OCI-LY3 (cell line): ENCODE results near the gene CRIM1.

Source experiments
- EZH2phosphoT487 ChIP-seq: fragments of 200-600 bp; shearing (Covaris generic); IDR thresholded peaks from 2 replicates; pipeline ENCODE4 v1.6.1; 2018; ENCODE audit warnings: antibody characterized with exemption, mixed run types, low read depth
- TF ChIP-seq, protein P1 (sequence below): fragments of 200-600, 300-600 bp; sonication (generic); IDR thresholded peaks from 2 replicates; pipeline ENCODE4 v1.5.1; 2014; ENCODE audit warnings: antibody characterized with exemption, low read length, low read depth

DNA sequence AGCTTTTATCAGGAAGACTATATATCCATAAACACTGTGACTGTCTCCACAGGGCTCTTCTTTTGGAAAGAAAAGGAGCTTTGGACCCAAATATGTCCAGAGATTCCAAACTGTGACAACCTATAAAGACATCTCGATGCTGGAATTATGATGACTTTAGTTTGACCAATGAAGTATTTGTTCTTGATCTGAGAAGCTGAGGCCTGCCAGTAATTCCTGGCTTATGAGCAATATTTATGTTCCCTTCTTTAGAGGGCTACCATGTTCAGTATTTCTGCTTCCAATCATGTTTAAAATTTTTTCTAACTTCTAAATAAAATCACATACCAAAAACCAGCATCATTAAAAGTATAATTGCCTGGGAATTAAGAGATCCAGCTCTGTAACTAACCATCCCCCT, 201.3 kb downstream of the CRIM1 start:
- TF ChIP-seq, protein P1, sequence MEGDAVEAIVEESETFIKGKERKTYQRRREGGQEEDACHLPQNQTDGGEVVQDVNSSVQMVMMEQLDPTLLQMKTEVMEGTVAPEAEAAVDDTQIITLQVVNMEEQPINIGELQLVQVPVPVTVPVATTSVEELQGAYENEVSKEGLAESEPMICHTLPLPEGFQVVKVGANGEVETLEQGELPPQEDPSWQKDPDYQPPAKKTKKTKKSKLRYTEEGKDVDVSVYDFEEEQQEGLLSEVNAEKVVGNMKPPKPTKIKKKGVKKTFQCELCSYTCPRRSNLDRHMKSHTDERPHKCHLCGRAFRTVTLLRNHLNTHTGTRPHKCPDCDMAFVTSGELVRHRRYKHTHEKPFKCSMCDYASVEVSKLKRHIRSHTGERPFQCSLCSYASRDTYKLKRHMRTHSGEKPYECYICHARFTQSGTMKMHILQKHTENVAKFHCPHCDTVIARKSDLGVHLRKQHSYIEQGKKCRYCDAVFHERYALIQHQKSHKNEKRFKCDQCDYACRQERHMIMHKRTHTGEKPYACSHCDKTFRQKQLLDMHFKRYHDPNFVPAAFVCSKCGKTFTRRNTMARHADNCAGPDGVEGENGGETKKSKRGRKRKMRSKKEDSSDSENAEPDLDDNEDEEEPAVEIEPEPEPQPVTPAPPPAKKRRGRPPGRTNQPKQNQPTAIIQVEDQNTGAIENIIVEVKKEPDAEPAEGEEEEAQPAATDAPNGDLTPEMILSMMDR, result no peak
- TF ChIP-seq EZH2phosphoT487, result no peak
